ENCODE measurements around the gene ANO2.

The ANO2 gene

DNA sequence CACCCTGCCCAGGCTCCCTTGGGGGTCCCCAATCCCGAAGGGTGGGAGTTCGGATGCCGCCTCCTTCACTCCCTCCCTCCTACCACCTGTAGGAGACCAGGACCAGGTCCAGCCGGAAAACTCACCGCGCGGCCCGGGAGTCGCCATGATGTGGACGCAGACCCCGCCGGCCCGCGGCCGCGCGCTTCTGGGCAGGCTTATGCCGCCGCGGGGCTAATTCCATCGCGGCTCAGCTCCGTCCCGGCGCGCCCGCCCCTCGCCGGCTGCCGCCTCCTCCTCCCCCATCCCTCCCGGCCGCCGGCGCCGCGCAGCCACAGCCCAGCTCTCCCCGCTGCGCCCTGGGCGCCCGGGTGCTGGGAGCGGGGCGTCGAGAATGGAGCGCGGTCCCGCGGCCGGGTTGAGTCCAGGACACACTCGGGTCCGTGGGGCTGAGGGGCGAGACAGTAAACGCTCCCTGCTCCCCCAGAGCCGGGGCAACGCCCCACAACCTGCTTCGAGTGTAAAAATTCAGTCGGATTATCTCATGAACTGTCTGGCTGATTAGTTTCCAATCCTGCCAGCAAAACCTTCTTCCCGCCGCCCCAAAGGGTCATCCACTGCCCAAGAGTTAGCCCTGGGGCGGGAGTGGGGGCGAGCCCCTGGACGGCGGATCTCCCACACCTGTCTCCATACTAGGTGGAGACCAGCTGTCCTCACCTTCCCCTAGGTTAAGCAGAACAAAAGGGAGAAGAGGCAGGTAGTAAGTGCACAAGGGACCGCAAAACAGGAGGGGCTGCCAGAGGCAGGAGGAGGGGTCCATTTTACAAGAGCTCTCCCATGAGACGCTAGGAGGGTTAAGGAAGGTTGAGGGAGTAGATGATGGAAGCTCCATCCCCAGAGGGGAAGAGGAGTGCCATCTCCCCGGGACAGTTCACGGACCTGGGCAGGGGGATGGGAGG, at the start of gene ANO2:
Gene ANO2 (minus strand): TSS at position 189 of the 938 bp plus-strand sequence. CDS start 42 bp downstream, at position 147.
- H3K4me3 ChIP-seq (ENCODE audit: low read depth, low read length) = peak within 1 kb of the TSS; percentile 32
- in situ Hi-C loops (cut with HindIII; ENCODE audit: low sequenced_read_pairs) = no loop called here
- DNase-seq (ENCODE audit: low read depth, low spot score) = no peak
- TF ChIP-seq, protein P1, sequence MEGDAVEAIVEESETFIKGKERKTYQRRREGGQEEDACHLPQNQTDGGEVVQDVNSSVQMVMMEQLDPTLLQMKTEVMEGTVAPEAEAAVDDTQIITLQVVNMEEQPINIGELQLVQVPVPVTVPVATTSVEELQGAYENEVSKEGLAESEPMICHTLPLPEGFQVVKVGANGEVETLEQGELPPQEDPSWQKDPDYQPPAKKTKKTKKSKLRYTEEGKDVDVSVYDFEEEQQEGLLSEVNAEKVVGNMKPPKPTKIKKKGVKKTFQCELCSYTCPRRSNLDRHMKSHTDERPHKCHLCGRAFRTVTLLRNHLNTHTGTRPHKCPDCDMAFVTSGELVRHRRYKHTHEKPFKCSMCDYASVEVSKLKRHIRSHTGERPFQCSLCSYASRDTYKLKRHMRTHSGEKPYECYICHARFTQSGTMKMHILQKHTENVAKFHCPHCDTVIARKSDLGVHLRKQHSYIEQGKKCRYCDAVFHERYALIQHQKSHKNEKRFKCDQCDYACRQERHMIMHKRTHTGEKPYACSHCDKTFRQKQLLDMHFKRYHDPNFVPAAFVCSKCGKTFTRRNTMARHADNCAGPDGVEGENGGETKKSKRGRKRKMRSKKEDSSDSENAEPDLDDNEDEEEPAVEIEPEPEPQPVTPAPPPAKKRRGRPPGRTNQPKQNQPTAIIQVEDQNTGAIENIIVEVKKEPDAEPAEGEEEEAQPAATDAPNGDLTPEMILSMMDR (IDR thresholded peaks at IDR 0.05; ENCODE audit: low read depth, low read length) = no peak

DNA sequence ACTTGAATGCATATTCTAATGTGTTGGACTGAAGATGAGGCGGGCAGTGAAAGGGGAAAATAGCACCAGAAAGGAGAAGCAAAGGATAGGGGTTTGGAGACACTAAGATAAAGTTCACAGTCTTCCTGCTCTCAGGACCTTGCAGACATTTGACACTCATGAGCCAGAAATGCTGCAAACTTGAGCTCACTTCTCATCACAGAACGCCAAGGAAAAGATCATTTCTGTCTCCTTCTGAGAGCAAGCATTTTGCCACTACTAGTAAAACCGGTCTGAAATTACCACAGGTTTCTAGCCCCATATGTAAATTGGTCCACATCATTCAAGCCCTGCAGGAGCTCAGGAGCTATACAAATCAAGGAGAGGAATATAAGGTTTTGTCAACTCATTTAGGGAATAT, 44.6 kb upstream of the ANO2 start:
- H3K4me3 ChIP-seq (ENCODE audit: low read depth, low read length) = no peak overlapping the region
- in situ Hi-C loops (cut with HindIII; ENCODE audit: low sequenced_read_pairs) = no loop called here
- DNase-seq (ENCODE audit: low read depth, low spot score) = no peak
- TF ChIP-seq, protein P1 (IDR thresholded peaks at IDR 0.05; ENCODE audit: low read depth, low read length) = no peak

DNA sequence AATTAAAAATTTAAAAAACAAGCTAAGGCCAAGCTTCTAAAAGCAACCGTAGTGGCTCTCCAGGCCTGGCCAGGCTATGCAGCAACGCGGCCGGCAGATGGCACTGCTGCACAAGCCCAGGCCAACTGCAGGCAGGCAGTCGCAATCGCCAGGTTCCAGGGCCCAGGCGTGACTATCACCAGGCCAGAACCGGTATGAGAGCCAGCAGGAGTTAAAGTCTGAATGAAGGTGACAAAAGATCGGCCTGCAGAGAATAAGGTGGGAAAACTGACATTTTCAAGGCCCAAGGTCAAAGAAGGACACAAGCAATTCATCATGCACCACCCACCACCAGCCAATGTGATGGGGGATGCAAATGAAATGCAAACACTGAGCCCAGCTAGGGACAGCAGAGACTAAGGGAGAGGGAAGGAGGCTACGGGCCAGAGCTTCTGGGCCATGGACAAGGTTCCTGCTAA, 43.6 kb upstream of the ANO2 start:
- in situ Hi-C loops (cut with HindIII; ENCODE audit: low sequenced_read_pairs) = no loop called here
- TF ChIP-seq, protein P1 (IDR thresholded peaks at IDR 0.05; ENCODE audit: low read depth, low read length) = peak; percentile 99
- no peak overlapping the region for H3K4me3 ChIP-seq (ENCODE audit: low read depth, low read length)
- DNase-seq (ENCODE audit: low read depth, low spot score) = peak; percentile 69

DNA sequence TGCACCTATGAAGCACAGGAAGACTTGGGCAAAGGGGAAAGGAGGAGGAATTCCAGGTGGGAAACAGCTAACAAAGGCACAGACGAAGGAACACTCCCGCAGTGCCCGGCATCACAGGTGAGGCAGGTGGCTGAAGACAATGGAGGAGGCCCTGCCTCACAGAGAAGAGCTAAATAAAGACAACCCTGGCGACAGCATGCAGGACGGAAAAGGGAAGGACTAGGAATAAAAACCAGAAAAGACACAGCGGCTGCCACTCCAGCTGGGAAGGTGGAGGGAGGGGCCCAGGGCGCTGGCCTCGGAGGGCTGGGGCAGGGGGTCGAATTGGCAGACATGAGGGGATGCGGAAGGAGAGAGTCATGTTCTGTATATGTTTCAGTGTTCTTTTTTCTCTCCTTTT, 43.0 kb upstream of the ANO2 start:
- H3K4me3 ChIP-seq (ENCODE audit: low read depth, low read length) = no peak overlapping the region
- TF ChIP-seq, protein P1 (IDR thresholded peaks at IDR 0.05; ENCODE audit: low read depth, low read length) = no peak
- DNase-seq (ENCODE audit: low read depth, low spot score) = no peak
- in situ Hi-C loops (cut with HindIII; ENCODE audit: low sequenced_read_pairs) = no loop called here

DNA sequence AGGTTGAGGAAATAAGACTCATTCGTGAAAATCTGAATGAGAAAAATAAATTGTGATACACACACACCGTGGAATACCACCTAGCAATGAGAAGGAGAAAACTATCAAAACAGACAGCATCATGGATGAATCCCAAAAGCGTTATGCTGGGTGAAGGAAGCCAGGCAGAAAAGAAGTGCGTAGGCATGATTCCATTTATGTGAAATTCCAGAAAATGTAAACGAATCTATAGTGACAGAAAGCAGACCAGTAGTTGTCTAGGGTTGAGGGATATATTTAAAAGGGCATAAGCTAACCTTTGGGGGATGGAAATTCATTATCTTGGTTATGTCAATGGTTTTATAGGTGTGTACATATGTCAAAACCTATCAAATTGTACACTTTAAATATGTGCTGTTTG, 42.5 kb upstream of the ANO2 start:
- DNase-seq (ENCODE audit: low read depth, low spot score) = no peak
- no peak overlapping the region for H3K4me3 ChIP-seq (ENCODE audit: low read depth, low read length)
- TF ChIP-seq, protein P1 (IDR thresholded peaks at IDR 0.05; ENCODE audit: low read depth, low read length) = no peak
- in situ Hi-C loops (cut with HindIII; ENCODE audit: low sequenced_read_pairs) = no loop called here

DNA sequence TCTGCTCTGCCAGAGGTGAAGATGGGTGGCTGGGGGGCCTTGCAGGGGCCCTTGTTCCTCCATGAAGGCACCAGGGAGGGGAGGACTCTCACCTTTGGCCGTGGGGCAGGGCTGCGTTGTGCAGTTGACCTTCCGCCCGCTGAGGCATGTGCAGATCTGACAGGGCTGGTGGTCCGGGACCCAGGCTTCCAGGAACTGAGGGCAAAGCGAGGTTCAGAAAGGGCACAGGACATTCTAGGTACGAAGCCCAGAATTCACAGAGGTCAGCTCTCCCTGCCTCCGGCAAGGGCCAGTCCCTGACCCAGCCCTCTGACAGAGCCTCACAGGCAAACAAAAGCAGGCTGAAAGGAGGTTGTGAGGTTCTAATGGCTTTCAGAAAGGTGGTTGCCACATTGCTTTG, 40.4 kb upstream of the ANO2 start:
- no peak for DNase-seq (ENCODE audit: low read depth, low spot score)
- in situ Hi-C loops (cut with HindIII; ENCODE audit: low sequenced_read_pairs) = no loop called here
- TF ChIP-seq, protein P1 (IDR thresholded peaks at IDR 0.05; ENCODE audit: low read depth, low read length) = no peak
- no peak overlapping the region for H3K4me3 ChIP-seq (ENCODE audit: low read depth, low read length)
